ENCODE measurements around the gene NHSL1.

DNA sequence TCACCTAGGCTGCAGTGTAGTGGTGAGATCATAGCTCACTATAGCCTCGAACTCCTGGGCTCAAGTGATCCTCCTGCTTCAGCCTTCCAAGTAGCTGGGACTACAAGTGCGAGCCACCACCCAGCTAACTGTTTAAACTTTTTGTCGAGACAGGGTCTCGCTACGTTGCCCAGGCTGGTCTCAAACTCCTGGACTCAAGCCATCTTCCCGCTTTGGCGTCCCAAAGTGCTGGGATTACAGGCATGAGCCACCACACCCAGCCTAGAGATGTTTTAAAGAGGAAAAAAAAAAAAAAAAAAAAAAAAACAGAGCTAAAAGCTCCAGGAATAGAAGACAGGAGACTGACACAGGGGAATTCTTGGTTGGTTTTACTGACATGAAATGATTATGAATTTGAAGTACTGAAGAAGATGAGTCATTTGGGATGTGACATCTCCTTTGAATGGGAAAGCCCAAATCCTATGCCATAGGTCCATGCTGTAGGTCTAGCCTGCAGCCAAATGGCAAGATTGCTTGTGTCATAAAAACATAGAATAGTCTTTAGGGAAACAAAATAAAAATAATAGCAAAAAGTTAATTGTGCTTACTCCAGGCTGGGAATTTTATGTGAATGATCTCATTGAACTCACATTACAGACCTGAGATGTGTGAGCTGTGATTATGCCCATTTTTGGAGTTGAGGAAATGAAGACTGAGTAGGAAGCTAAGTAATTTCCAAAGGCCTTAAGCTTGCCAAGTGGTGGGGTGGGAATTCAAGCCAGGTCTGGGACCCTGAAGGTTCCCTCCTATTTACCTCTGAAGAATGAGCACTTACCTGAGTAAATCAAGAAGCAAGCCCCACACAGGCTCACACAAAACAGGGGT is 24.3 kb upstream of the NHSL1 start:
- no peak for TF ChIP-seq EZH2 (optimal IDR thresholded peaks at IDR 0.05; ENCODE audit: low read depth, low read length)
- TF ChIP-seq, protein P1, sequence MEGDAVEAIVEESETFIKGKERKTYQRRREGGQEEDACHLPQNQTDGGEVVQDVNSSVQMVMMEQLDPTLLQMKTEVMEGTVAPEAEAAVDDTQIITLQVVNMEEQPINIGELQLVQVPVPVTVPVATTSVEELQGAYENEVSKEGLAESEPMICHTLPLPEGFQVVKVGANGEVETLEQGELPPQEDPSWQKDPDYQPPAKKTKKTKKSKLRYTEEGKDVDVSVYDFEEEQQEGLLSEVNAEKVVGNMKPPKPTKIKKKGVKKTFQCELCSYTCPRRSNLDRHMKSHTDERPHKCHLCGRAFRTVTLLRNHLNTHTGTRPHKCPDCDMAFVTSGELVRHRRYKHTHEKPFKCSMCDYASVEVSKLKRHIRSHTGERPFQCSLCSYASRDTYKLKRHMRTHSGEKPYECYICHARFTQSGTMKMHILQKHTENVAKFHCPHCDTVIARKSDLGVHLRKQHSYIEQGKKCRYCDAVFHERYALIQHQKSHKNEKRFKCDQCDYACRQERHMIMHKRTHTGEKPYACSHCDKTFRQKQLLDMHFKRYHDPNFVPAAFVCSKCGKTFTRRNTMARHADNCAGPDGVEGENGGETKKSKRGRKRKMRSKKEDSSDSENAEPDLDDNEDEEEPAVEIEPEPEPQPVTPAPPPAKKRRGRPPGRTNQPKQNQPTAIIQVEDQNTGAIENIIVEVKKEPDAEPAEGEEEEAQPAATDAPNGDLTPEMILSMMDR (IDR thresholded peaks at IDR 0.05; ENCODE audit: low read length): no peak
- no peak for TF ChIP-seq EZH2phosphoT487 (IDR thresholded peaks at IDR 0.05; ENCODE audit: low read length)

Measured in MM.1S (cell line).